Measurements from ENCODE around the gene F2R. TPM values are rescaled to one million over a fixed set of nuclear protein-coding genes. Genes with fewer than 3 reads are reported as not detected.

F2R gene
- total and polyA plus RNA-seq, 10 of the 15 experiments (the other 5 are each of a cell fraction or from before 2014, with no cell fraction given) = 1.8 to 75.4 (median 8.0) TPM

DNA sequence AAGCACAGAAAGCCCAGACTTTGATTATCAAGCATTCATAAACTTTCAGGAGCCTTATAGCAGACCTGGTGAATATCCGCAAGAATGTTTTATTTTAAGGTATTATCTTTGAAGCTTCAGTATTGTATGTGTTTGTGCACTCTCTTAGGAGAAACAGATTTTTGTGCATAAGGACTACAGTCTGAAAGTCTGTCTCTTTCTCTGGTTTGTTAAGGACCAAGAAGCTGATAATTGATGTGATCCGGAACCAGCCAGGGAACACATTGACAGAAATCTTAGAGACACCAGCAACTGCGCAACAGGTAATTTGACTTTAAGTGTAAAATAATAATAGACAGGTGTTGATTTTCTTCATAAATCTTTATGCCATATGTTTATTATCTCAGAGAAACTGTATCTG, 22.8 kb upstream of the F2R start:
- no peaks in the 10 kb centered on the region for H3K79me2 ChIP-seq (ENCODE audit: control insufficient read depth, insufficient read depth, low read length)
- RAD21 ChIA-PET (ENCODE audit: unreplicated experiment) = interaction anchor here (0.9 to 1.2 kb wide), 3 partner anchors 39 to 81 kb away, joined by 3 read pairs; no protein-coding TSS in a partner anchor
- intact Hi-C loops (cut with micrococcal nuclease; ENCODE audit: unreplicated experiment) = loop anchor here (1.0 kb wide), 1 partner anchor 15 kb away; no protein-coding TSS in a partner anchor
- H3K4me2 ChIP-seq (ENCODE audit: control insufficient read depth, insufficient read depth) = no peak overlapping the region
- POLR2A ChIA-PET = interaction anchor here (2.2 kb wide), 1 partner anchor 14 kb away, joined by 6 read pairs; no protein-coding TSS in a partner anchor
- TF ChIP-seq MYB (IDR thresholded peaks at IDR 0.05; ENCODE audit: borderline replicate concordance, low read depth, low read length) (no peak), SMARCA5 (IDR thresholded peaks at IDR 0.05) (no peak), RELA (IDR thresholded peaks at IDR 0.05; ENCODE audit: borderline replicate concordance, partially characterized antibody) (no peak), ZBED1 (IDR thresholded peaks at IDR 0.05; ENCODE audit: borderline replicate concordance) (no peak), NFYA (IDR thresholded peaks at IDR 0.05; ENCODE audit: borderline replicate concordance, low read depth, low read length) (no peak)
- DNase-seq (ENCODE audit: low read depth, low spot score) (no peak), FAIRE-seq (no peak), ATAC-seq (no peak)
- WGBS (ENCODE audit: insufficient coverage, insufficient replicate concordance, low lambda C conversion rate, missing lambda C conversion rate) = 100% methylated on average over 3 of the region's 3 CpGs
- in situ Hi-C loops (cut with MboI) = no loop called here
- H3K27me3 ChIP-seq (replicated peaks in 1 of 2; ENCODE audit: control insufficient read depth in 2 of 2, insufficient read depth in 2 of 2, low read length in 1 of 2) = no peaks in the 10 kb centered on the region
- no TSS peak for BruUV-seq (replicated peaks)
- no peaks in the 10 kb centered on the region; a peak in 1 of 4 replicates for H3K36me3 ChIP-seq (ENCODE audit: control insufficient read depth in 2 of 2, insufficient read depth in 2 of 2, low read length in 1 of 2)
- H2AFZ ChIP-seq (ENCODE audit: control insufficient read depth, low read depth, low read length) = no peak overlapping the region
- no peak overlapping the region for H3K4me3 ChIP-seq
- H3K9ac ChIP-seq (ENCODE audit: control insufficient read depth, insufficient read depth, low read length) = no peak overlapping the region
- no peak overlapping the region for H3K27ac ChIP-seq (ENCODE audit: control insufficient read depth, insufficient read depth)
- CTCF ChIA-PET = no interaction called here
- peaks cover 10% of the 10 kb centered on the region for H3K4me1 ChIP-seq (ENCODE audit: control insufficient read depth, insufficient read depth, low read length)
- H3K9me3 ChIP-seq (replicated peaks; ENCODE audit: control insufficient read depth, insufficient read depth, low read length) = no peaks in the 10 kb centered on the region; the same call in 2 of the 3 replicates
- no peaks in the 10 kb centered on the region for H4K20me1 ChIP-seq (ENCODE audit: control insufficient read depth, insufficient read depth)
- SMC1A ChIA-PET (ENCODE audit: uncharacterized antibody, unreplicated experiment) = interaction anchor here (0.8 to 1.7 kb wide), 6 partner anchors 19 to 116 kb away, joined by 3 to 8 read pairs (median 3); no protein-coding TSS in a partner anchor

DNA sequence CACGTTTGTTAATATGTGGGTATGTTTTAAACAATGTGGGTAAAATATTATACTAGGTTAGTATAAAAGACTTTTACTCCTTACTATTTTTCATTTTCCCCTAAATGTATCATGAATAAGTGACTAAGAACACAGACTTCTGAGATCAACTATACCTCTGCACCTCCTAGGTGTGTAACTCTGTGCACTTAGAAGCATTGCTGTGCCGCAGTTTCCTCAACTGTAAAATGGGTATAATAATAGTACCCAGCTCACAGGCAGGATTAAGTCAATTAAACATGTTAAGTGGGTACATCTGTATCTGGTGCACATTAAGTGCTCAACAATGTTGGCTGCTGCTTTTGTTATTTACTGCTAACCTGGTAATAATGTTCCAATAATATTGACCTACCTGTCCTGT, 21.6 kb upstream of the F2R start:
- ChIA-PET POLR2A (no interaction called here), RAD21 (ENCODE audit: unreplicated experiment) (interaction anchor here (1.0 kb wide), 1 partner anchor 80 kb away, joined by 8 read pairs; no protein-coding TSS in a partner anchor), CTCF (interaction anchor here (0.6 to 1.6 kb wide), 3 partner anchors 80 to 449 kb away, joined by 4 to 8 read pairs (median 5); no protein-coding TSS in a partner anchor), SMC1A (ENCODE audit: uncharacterized antibody, unreplicated experiment) (interaction anchor here (1.7 kb wide), 2 partner anchors 18 to 20 kb away, joined by 3 to 4 read pairs; no protein-coding TSS in a partner anchor)
- Histone ChIP-seq H3K4me2 (ENCODE audit: control insufficient read depth, insufficient read depth) (no peak overlapping the region), H3K9ac (ENCODE audit: control insufficient read depth, insufficient read depth, low read length) (no peak overlapping the region), H3K36me3 (ENCODE audit: control insufficient read depth in 2 of 2, insufficient read depth in 2 of 2, low read length in 1 of 2) (no peaks in the 10 kb centered on the region; a peak in 1 of 4 replicates), H4K20me1 (ENCODE audit: control insufficient read depth, insufficient read depth) (no peaks in the 10 kb centered on the region), H3K27ac (ENCODE audit: control insufficient read depth, insufficient read depth) (no peak overlapping the region), H3K9me3 (replicated peaks; ENCODE audit: control insufficient read depth, insufficient read depth, low read length) (no peaks in the 10 kb centered on the region; the same call in 2 of the 3 replicates), H2AFZ (ENCODE audit: control insufficient read depth, low read depth, low read length) (no peak overlapping the region), H3K4me3 (no peak overlapping the region), H3K79me2 (ENCODE audit: control insufficient read depth, insufficient read depth, low read length) (no peaks in the 10 kb centered on the region), H3K27me3 (replicated peaks in 1 of 2; ENCODE audit: control insufficient read depth in 2 of 2, insufficient read depth in 2 of 2, low read length in 1 of 2) (no peaks in the 10 kb centered on the region), H3K4me1 (ENCODE audit: control insufficient read depth, insufficient read depth, low read length) (peaks cover 10% of the 10 kb centered on the region)
- no peak for DNase-seq (ENCODE audit: low read depth, low spot score)
- in situ Hi-C loops (cut with MboI) = no loop called here
- 63% methylated on average over 2 of the region's 2 CpGs for WGBS (ENCODE audit: insufficient coverage, insufficient replicate concordance, low lambda C conversion rate, missing lambda C conversion rate)
- no peak for FAIRE-seq
- intact Hi-C loops (cut with micrococcal nuclease; ENCODE audit: unreplicated experiment) = no loop called here
- BruUV-seq (replicated peaks) = no TSS peak
- ATAC-seq = no peak
- TF ChIP-seq FOXM1 (IDR thresholded peaks at IDR 0.05; ENCODE audit: low read depth, low read length) (no peak), PML (IDR thresholded peaks at IDR 0.05; ENCODE audit: low read length) (no peak), ZBTB4 (CRISPR knock-in tag; IDR thresholded peaks at IDR 0.05) (no peak), SP1 (IDR thresholded peaks at IDR 0.05; ENCODE audit: low read depth, low read length) (no peak), HDAC2 (IDR thresholded peaks at IDR 0.05) (no peak), SREBF2 (IDR thresholded peaks at IDR 0.05; ENCODE audit: low read length) (no peak), RAD51 (IDR thresholded peaks at IDR 0.05) (no peak), POU2F2 (IDR thresholded peaks at IDR 0.05; ENCODE audit: borderline replicate concordance, low read depth, low read length) (no peak)
